Right cardiac atrium (tissue), 5 donors: ENCODE results near the gene MYCBP. TPM values are rescaled to one million over a fixed set of nuclear protein-coding genes. Genes with fewer than 3 reads are reported as not detected.

Experiments
- polyA plus RNA-seq: library from polyadenylated mRNA; stranded (reverse); fragments of 200-250 nt; gene quantifications from one replicate; pipeline ENCODE4 v1.2.3, GENCODE V29; 2013
- total RNA-seq, 4 donors: library from RNA; stranded (reverse); fragmentation: NEBNext Ultra II Directional; extraction: Animal tissue kit (Norgen Biotek cat#: 25700); gene quantifications; one replicate each; pipeline ENCODE4 v1.2.1, GENCODE V29; 2021
- donor health status: healthy with polysubstance abuse.
- donor health status: DM: no; HTN: yes; CAD: no.
- donor health status: DM: no; HTN: no; CAD: no.
- donor health status: DM: no; HTN: yes; CAD: no; lungs with severe emphysema.
- donor health status: DM: yes; HTN: yes; CAD: no.

MYCBP gene
- total and polyA plus RNA-seq, 5 donors: 4.9 to 14.0 (median 10.4) TPM

Other genes starting within 250 kb of the MYCBP start
- 10 to 100 TPM; 16.2 to 21.8 (median 18.7) TPM for gene RRAGC, start 13.6 kb downstream of the MYCBP start, total RNA-seq
- gene RRAGC, start 13.6 kb downstream of the MYCBP start, polyA plus RNA-seq: 12.5 TPM
- gene GJA9, start 8.2 kb upstream of the MYCBP start, total RNA-seq: not detected
- gene GJA9, start 8.2 kb upstream of the MYCBP start, polyA plus RNA-seq: 0.07 TPM
- gene RHBDL2, start 68.5 kb upstream of the MYCBP start, total RNA-seq: under 1 TPM in 3 of 4 donors, not detected in 1; 0.24 to 0.39 (median 0.29) TPM
- 0.23 TPM for gene RHBDL2, start 68.5 kb upstream of the MYCBP start, polyA plus RNA-seq
- 10 to 100 TPM; 44.6 to 63.3 (median 56.0) TPM for gene AKIRIN1, start 117.9 kb upstream of the MYCBP start, total RNA-seq
- gene AKIRIN1, start 117.9 kb upstream of the MYCBP start, polyA plus RNA-seq: 32.2 TPM
- gene NDUFS5, start 153.0 kb upstream of the MYCBP start, total RNA-seq: 100 to 1,000 TPM; 466 to 643 (median 510) TPM
- 2,285 TPM for gene NDUFS5, start 153.0 kb upstream of the MYCBP start, polyA plus RNA-seq